HepG2 (cell line): ENCODE measurements around the gene SENP5. TPM values are rescaled to one million over a fixed set of nuclear protein-coding genes. Genes with fewer than 3 reads are reported as not detected.

Experiments
- AHDC1 ChIP-seq: sonication (generic); formaldehyde crosslinking; IDR thresholded peaks from 2 replicates; pipeline ENCODE4 v1.5.1; 2020; ENCODE audit warnings: mild to moderate bottlenecking, missing genetic modification reagents, borderline replicate concordance
- ELF1 ChIP-seq: sonication (generic); formaldehyde crosslinking; IDR thresholded peaks from 2 replicates; pipeline ENCODE4 v1.4.0; 2020; ENCODE audit warnings: missing genetic modification reagents
- ELK4 ChIP-seq: sonication (generic); formaldehyde crosslinking; IDR thresholded peaks from 2 replicates; pipeline ENCODE4 v1.9.0; 2021; ENCODE audit warnings: missing genetic modification reagents, borderline replicate concordance
- GLMP ChIP-seq: sonication (generic); formaldehyde crosslinking; IDR thresholded peaks from 2 replicates; pipeline ENCODE4 v1.9.0; 2021; ENCODE audit warnings: missing genetic modification reagents, mild to moderate bottlenecking, borderline replicate concordance
- NCOR1 ChIP-seq: fragments of 200-600 bp; sonication (generic); IDR thresholded peaks from 2 replicates; pipeline ENCODE4 v1.7.0; 2017; ENCODE audit warnings: antibody characterized with exemption, low read length, borderline replicate concordance
- ONECUT2 ChIP-seq: sonication (generic); formaldehyde crosslinking; IDR thresholded peaks from 2 replicates; pipeline ENCODE4 v1.4.0; 2020; ENCODE audit warnings: missing genetic modification reagents
- PCBP1 ChIP-seq: fragments of 200-400 bp; formaldehyde crosslinking; IDR thresholded peaks from 2 replicates; pipeline ENCODE4 v1.6.1; 2017; ENCODE audit warnings: mild to moderate bottlenecking, low read depth, low read length, borderline replicate concordance
- PLRG1 ChIP-seq: fragments of 450-650 bp; conservative IDR thresholded peaks from 2 replicates; pipeline ENCODE4 v1.6.1; 2016
- SP4 ChIP-seq: sonication (generic); formaldehyde crosslinking; IDR thresholded peaks from 2 replicates; pipeline ENCODE4 v1.8.1; 2023; ENCODE audit warnings: mild to moderate bottlenecking, missing genetic modification reagents
- SRSF9 ChIP-seq: fragments of 200-400 bp; formaldehyde crosslinking; IDR thresholded peaks from 2 replicates; pipeline ENCODE4 v1.6.1; 2018; ENCODE audit warnings: borderline replicate concordance, mild to moderate bottlenecking, low read depth, low read length; ENCODE audit not compliant: insufficient read depth, poor library complexity, severe bottlenecking
- ZNF256 ChIP-seq: sonication (generic); formaldehyde crosslinking; conservative IDR thresholded peaks from 2 replicates; pipeline ENCODE4 v1.4.0; 2020; ENCODE audit warnings: missing genetic modification reagents
- ZNF282 ChIP-seq: fragments of 450-650 bp; IDR thresholded peaks from 2 replicates; pipeline ENCODE4 v1.6.1; 2018; ENCODE audit not compliant: partially characterized antibody
- ZNF570 ChIP-seq: sonication (generic); formaldehyde crosslinking; IDR thresholded peaks from 2 replicates; pipeline ENCODE4 v1.4.0; 2020; ENCODE audit warnings: mild to moderate bottlenecking, missing genetic modification reagents, borderline replicate concordance
- polyA plus RNA-seq, 8 experiments: library from polyadenylated mRNA; depleted of rRNA in 3 of 8; stranded (reverse) in 7 of 8; unstranded in 1 of 8; fragments of >200 nt; fragmentation: Illumina TruSeq in 4 of 8; extraction: Trizol in 4 of 8; gene quantifications; 2 replicates each; pipeline versions ENCODE4 v1.2.1 to v1.2.3, GENCODE V29; 2011 to 2016; ENCODE audit warnings: low read depth in 4 of 8, missing spikeins in 1 of 8, mixed read lengths in 1 of 8; ENCODE audit not compliant: insufficient read depth in 1 of 8
- total RNA-seq, 5 experiments: library from RNA; depleted of rRNA; stranded (reverse); fragments of >200 nt; fragmentation: Illumina TruSeq; extraction: Trizol; gene quantifications; 2 replicates each; pipeline ENCODE4 v1.2.3, GENCODE V29; 2016; ENCODE audit warnings: low read depth in 1 of 5
- TF ChIP-seq, protein P1 (sequence below): sonication (generic); formaldehyde crosslinking; IDR thresholded peaks from 2 replicates; pipeline ENCODE4 v1.5.0; 2020; ENCODE audit warnings: mild to moderate bottlenecking, missing genetic modification reagents
- TF ChIP-seq, protein P2 (sequence below): sonication (generic); formaldehyde crosslinking; IDR thresholded peaks from 2 replicates; pipeline ENCODE4 v1.8.1; 2023; ENCODE audit warnings: missing genetic modification reagents, mild to moderate bottlenecking, borderline replicate concordance
- TF ChIP-seq, protein P3 (sequence below): sonication (generic); formaldehyde crosslinking; IDR thresholded peaks from 2 replicates; pipeline ENCODE4 v1.5.0; 2020; ENCODE audit warnings: missing genetic modification reagents

The SENP5 gene
- total and polyA plus RNA-seq, 2 of the 13 experiments (the other 11 are each of a cell fraction or from before 2014, with no cell fraction given), result 17.6 to 30.9 TPM

GRCh38 chr3:196867507-196868296, at the start of gene SENP5 (continued):
- 0 out of 2 replicates have a peak, but pooled peaks have one; percentile 33 for TF ChIP-seq AHDC1
- TF ChIP-seq, protein P1, sequence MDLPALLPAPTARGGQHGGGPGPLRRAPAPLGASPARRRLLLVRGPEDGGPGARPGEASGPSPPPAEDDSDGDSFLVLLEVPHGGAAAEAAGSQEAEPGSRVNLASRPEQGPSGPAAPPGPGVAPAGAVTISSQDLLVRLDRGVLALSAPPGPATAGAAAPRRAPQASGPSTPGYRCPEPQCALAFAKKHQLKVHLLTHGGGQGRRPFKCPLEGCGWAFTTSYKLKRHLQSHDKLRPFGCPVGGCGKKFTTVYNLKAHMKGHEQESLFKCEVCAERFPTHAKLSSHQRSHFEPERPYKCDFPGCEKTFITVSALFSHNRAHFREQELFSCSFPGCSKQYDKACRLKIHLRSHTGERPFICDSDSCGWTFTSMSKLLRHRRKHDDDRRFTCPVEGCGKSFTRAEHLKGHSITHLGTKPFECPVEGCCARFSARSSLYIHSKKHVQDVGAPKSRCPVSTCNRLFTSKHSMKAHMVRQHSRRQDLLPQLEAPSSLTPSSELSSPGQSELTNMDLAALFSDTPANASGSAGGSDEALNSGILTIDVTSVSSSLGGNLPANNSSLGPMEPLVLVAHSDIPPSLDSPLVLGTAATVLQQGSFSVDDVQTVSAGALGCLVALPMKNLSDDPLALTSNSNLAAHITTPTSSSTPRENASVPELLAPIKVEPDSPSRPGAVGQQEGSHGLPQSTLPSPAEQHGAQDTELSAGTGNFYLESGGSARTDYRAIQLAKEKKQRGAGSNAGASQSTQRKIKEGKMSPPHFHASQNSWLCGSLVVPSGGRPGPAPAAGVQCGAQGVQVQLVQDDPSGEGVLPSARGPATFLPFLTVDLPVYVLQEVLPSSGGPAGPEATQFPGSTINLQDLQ, result peak; percentile 62; the same call in 1 of the 2 replicates
- 0 out of 2 replicates have a peak, but pooled peaks have one; percentile 65 for TF ChIP-seq ONECUT2 (CRISPR knock-in tag)
- TF ChIP-seq GLMP (CRISPR knock-in tag), result no peak
- TF ChIP-seq NCOR1, result no peak
- TF ChIP-seq ZNF256 (CRISPR knock-in tag), result no peak
- TF ChIP-seq, protein P2, sequence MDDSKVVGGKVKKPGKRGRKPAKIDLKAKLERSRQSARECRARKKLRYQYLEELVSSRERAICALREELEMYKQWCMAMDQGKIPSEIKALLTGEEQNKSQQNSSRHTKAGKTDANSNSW (CRISPR knock-in tag), result 0 out of 2 replicates have a peak, but pooled peaks have one; percentile 47
- no peak for TF ChIP-seq PCBP1
- TF ChIP-seq, protein P3, sequence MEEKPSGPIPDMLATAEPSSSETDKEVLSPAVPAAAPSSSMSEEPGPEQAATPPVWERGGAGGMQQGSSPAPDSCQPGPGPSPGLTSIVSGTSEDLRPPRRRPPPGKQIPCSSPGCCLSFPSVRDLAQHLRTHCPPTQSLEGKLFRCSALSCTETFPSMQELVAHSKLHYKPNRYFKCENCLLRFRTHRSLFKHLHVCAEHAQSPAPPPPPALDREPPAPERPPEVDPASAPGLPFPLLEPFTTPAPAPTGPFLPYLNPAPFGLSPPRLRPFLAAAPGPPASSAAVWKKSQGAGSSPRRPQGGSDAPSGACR (CRISPR knock-in tag), result peak; percentile 27; the same call in 1 of the 2 replicates
- TF ChIP-seq SRSF9, result no peak
- no peak for TF ChIP-seq ZNF570
- no peak for TF ChIP-seq PLRG1
- TF ChIP-seq ELF1, result peak; percentile 70
- TF ChIP-seq SP4, result peak; percentile 82
- TF ChIP-seq ZNF282, result no peak
- no peak for TF ChIP-seq ELK4 (CRISPR knock-in tag)
